Thyroid gland (tissue), 4 donors: ENCODE data around the gene RASA1.

ENCODE experiments used
- POLR2A ChIP-seq, 2 donors: fragments of 450-650 bp; IDR thresholded peaks; one replicate each; pipeline ENCODE4 v1.6.1; 2017; ENCODE audit warnings: antibody characterized with exemption in 2 of 2, mild to moderate bottlenecking in 2 of 2, moderate library complexity in 1 of 2
- TF ChIP-seq, protein P1 (sequence below), 6 experiments: fragments of 200-600 bp in 3 of 6; fragments of 450-650 bp in 3 of 6; sonication (generic) in 3 of 6; IDR thresholded peaks; one replicate each; pipeline ENCODE4 v1.5.1; 2016 to 2019; ENCODE audit warnings: antibody characterized with exemption in 6 of 6, mild to moderate bottlenecking in 2 of 6, inconsistent platforms in 1 of 6, moderate library complexity in 1 of 6

DNA sequence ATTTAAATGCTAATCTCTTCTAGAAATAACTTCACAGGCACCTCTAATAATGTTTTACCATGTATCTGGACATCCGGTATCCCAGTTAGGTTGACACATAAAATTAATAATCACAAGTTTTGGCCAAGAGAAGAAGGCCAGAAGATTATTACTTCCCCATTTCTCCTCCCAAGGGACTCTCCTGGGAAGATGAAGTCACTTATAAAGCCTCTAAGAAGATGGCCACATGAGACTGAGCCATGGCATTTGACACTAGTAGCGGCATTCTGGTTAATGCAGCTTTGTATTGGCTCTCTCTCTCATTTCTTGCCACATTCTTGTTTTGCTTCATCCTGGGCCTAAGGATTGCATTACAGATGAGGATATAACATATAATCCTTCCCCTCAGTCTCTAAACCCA is 34.5 kb upstream of the RASA1 start:
- TF ChIP-seq, protein P1, sequence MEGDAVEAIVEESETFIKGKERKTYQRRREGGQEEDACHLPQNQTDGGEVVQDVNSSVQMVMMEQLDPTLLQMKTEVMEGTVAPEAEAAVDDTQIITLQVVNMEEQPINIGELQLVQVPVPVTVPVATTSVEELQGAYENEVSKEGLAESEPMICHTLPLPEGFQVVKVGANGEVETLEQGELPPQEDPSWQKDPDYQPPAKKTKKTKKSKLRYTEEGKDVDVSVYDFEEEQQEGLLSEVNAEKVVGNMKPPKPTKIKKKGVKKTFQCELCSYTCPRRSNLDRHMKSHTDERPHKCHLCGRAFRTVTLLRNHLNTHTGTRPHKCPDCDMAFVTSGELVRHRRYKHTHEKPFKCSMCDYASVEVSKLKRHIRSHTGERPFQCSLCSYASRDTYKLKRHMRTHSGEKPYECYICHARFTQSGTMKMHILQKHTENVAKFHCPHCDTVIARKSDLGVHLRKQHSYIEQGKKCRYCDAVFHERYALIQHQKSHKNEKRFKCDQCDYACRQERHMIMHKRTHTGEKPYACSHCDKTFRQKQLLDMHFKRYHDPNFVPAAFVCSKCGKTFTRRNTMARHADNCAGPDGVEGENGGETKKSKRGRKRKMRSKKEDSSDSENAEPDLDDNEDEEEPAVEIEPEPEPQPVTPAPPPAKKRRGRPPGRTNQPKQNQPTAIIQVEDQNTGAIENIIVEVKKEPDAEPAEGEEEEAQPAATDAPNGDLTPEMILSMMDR (IDR thresholded peaks at IDR 0.05): no peak
- no peak for TF ChIP-seq POLR2A (IDR thresholded peaks at IDR 0.05)
